ENCODE data around the gene DHX35.
"Not testable (repeated sequence)": the region's sequence is repeated elsewhere in the genome, so short reads cannot be mapped to it uniquely, and the experiment has no call there.

DHX35 gene

GRCh38 chr20:38982291-38982690 lies 20.1 kb downstream of the DHX35 start:
- no peak for DNase-seq

- no peak for DNase-seq
Measured at GRCh38 chr20:38985060-38985459, 22.9 kb downstream of the DHX35 start.

- DNase-seq, result no peak
Measured at GRCh38 chr20:38985603-38986170, 23.5 kb downstream of the DHX35 start.

GRCh38 chr20:38986663-38987062 lies 24.5 kb downstream of the DHX35 start:
- DNase-seq, result no peak

- no peak for DNase-seq
Measured at GRCh38 chr20:38987777-38988176, 25.6 kb downstream of the DHX35 start.

- DNase-seq, result no peak
Measured at GRCh38 chr20:38990728-38991127, 28.6 kb downstream of the DHX35 start.

GRCh38 chr20:38991814-38992704 lies 29.9 kb downstream of the DHX35 start:
- no peak for DNase-seq

- no peak for DNase-seq
Measured at GRCh38 chr20:38995536-38996044, 33.4 kb downstream of the DHX35 start.

GRCh38 chr20:38996866-38997265 lies 34.7 kb downstream of the DHX35 start:
- not testable (repeated sequence) for DNase-seq

GRCh38 chr20:38997622-38998021 lies 35.5 kb downstream of the DHX35 start:
- no peak for DNase-seq

GRCh38 chr20:38999217-38999616 lies 37.1 kb downstream of the DHX35 start:
- no peak for DNase-seq

- DNase-seq, result no peak
Measured at GRCh38 chr20:38999965-39000910, 38.1 kb downstream of the DHX35 start.

GRCh38 chr20:39004508-39004907 lies 42.4 kb downstream of the DHX35 start:
- DNase-seq, result peak in 3 of 6 experiments; percentile 12 to 33 (median 19)

GRCh38 chr20:39009348-39009747 lies 47.2 kb downstream of the DHX35 start:
- DNase-seq, result no peak

GRCh38 chr20:39010496-39010895 lies 48.4 kb downstream of the DHX35 start:
- DNase-seq, result no peak

- no peak for DNase-seq
Measured at GRCh38 chr20:39013662-39014109, 51.5 kb downstream of the DHX35 start.

GRCh38 chr20:39016041-39016440 lies 53.9 kb downstream of the DHX35 start:
- no peak for DNase-seq

GRCh38 chr20:39016506-39016905 lies 54.4 kb downstream of the DHX35 start:
- DNase-seq, result no peak

GRCh38 chr20:39019027-39019426 lies 56.9 kb downstream of the DHX35 start:
- DNase-seq, result no peak

GRCh38 chr20:39019805-39020325 lies 57.7 kb downstream of the DHX35 start:
- no peak for DNase-seq

- no peak for DNase-seq
Measured at GRCh38 chr20:39021748-39022147, 59.6 kb downstream of the DHX35 start.

- DNase-seq, result no peak
Measured at GRCh38 chr20:39025883-39026282, 63.7 kb downstream of the DHX35 start.

- no peak for DNase-seq
Measured at GRCh38 chr20:39029364-39029763, 67.2 kb downstream of the DHX35 start.
